GM21360 (cell line): ENCODE results near the gene FAM13A.
A peak's percentile ranks its signal among the peaks of the same experiment; 100 is the strongest.
"Not testable (repeated sequence)": the region's sequence is repeated elsewhere in the genome, so short reads cannot be mapped to it uniquely, and the experiment has no call there.

Experiments used
- ATAC-seq: cut with Tn5 transposase; IDR thresholded peaks from one replicate; pipeline ENCODE4 v1.9.1; 2021; ENCODE audit warnings: mild to moderate bottlenecking, moderate library complexity; ENCODE audit not compliant: unreplicated experiment

The FAM13A gene

GRCh38 chr4:89056953-89057398 is at the start of gene FAM13A:
TSS of gene FAM13A (minus strand) at chr4:89057185. CDS start at chr4:89056964, 221 bp downstream.
- ATAC-seq: no peak

GRCh38 chr4:89105726-89106125 is 48.7 kb upstream of the FAM13A start:
- ATAC-seq: no peak

- peak; percentile 95 for ATAC-seq
These were observed 44.5 kb upstream of the FAM13A start for GRCh38 chr4:89101256-89102161.

GRCh38 chr4:89100853-89101252 is 43.9 kb upstream of the FAM13A start:
- ATAC-seq: peak; percentile 17

- ATAC-seq: no peak
These were observed 42.5 kb upstream of the FAM13A start for GRCh38 chr4:89099471-89099870.

GRCh38 chr4:89099034-89099433 is 42.0 kb upstream of the FAM13A start:
- no peak for ATAC-seq

GRCh38 chr4:89078300-89078699 is 21.3 kb upstream of the FAM13A start:
- ATAC-seq: no peak

- ATAC-seq: no peak
These were observed 20.8 kb upstream of the FAM13A start for GRCh38 chr4:89077761-89078160.

GRCh38 chr4:89072921-89073320 is 15.9 kb upstream of the FAM13A start:
- no peak for ATAC-seq

- ATAC-seq: no peak
These were observed 14.3 kb upstream of the FAM13A start for GRCh38 chr4:89071311-89071710.

GRCh38 chr4:89070041-89070440 is 13.1 kb upstream of the FAM13A start:
- ATAC-seq: no peak

GRCh38 chr4:89069481-89069880 is 12.5 kb upstream of the FAM13A start:
- ATAC-seq: peak; percentile 86

- ATAC-seq: no peak
These were observed 10.4 kb upstream of the FAM13A start for GRCh38 chr4:89067417-89067816.

GRCh38 chr4:89064848-89065247 is 7.9 kb upstream of the FAM13A start:
- no peak for ATAC-seq

- not testable (repeated sequence) for ATAC-seq
These were observed 859 bp upstream of the FAM13A start for GRCh38 chr4:89057844-89058243.

- ATAC-seq: no peak
These were observed 563 bp downstream of the FAM13A start for GRCh38 chr4:89056292-89056952.

GRCh38 chr4:89055157-89056080 is 1.6 kb downstream of the FAM13A start:
- ATAC-seq: no peak

GRCh38 chr4:89054627-89055026 is 2.4 kb downstream of the FAM13A start:
- no peak for ATAC-seq

GRCh38 chr4:89049853-89050252 is 7.1 kb downstream of the FAM13A start:
- no peak for ATAC-seq

- ATAC-seq: no peak
These were observed 7.9 kb downstream of the FAM13A start for GRCh38 chr4:89048906-89049601.
